Pancreas (tissue), 10 donors: Measurements from ENCODE around the gene EHD4. TPM values are rescaled to one million over a fixed set of nuclear protein-coding genes. Genes with fewer than 3 reads are reported as not detected.

Experiments used
- ATAC-seq, 4 donors: fragments of 200-7000 bp; cut with Tn5 transposase; one replicate each; pipeline versions ENCODE4 v1.8.0 to v1.9.1; 2020; ENCODE audit warnings: mild to moderate bottlenecking in 4 of 4, moderate library complexity in 4 of 4
- DNase-seq, 6 donors: peaks; one replicate each; pipeline ENCODE4 v3.0.0-alpha.2; 2020
- FAIRE-seq: peaks from 2 replicates; lab custom pipeline; 2012; peaks lifted over from hg19 to GRCh38; lab: Jason Lieb, UNC
- H3K27ac ChIP-seq, 4 donors: fragments of 200-600 bp; sonication (generic); 1 replicate in 3 of 4; 2 replicates in 1 of 4; pipeline versions ENCODE4 v1.5.0 to v1.8.0; 2020
- H3K27me3 ChIP-seq, 4 donors: fragments of 200-600 bp; one replicate each; pipeline ENCODE4 v1.8.0; 2021
- H3K36me3 ChIP-seq, 3 donors: fragments of 200-600 bp; sonication (generic) in 1 of 3; one replicate each; pipeline versions ENCODE4 v1.5.0 to v1.8.0; 2020 to 2021
- H3K4me1 ChIP-seq, 3 donors: fragments of 200-600 bp; one replicate each; pipeline ENCODE4 v1.8.0; 2021
- H3K4me3 ChIP-seq, 4 donors: fragments of 200-600 bp; sonication (generic) in 2 of 4; one replicate each; pipeline versions ENCODE4 v1.5.0 to v1.8.0; 2020 to 2021
- H3K9me3 ChIP-seq, 4 donors: fragments of 200-600 bp; one replicate each; pipeline ENCODE4 v1.8.0; 2021
- WGBS, 2 donors: extraction: QIAGEN DNeasy Blood & Tissue Kit; methylation state at CpG; one replicate each; pipeline ENCODE4 v1.1.7; 2013; 5-methylcytosine and 5-hydroxymethylcytosine counted together
- intact Hi-C, 3 donors: fragments of 100-400 bp; cut with DNase I; formaldehyde crosslinking; loops; one replicate each; pipeline versions ENCODE4 v1.11.1 to v1.14.2; 2022
- polyA plus RNA-seq, 2 donors: library from polyadenylated mRNA; stranded (reverse); fragments of 200-250 nt; gene quantifications; one replicate each; pipeline ENCODE4 v1.2.3, GENCODE V29; 2013
- total RNA-seq, 6 donors: library from RNA; stranded (reverse); fragmentation: NEBNext Ultra II Directional in 4 of 6; extraction: Animal tissue kit (Norgen Biotek cat#: 25700) in 4 of 6; gene quantifications; one replicate each; pipeline versions ENCODE4 v1.2.1 to v1.2.4, GENCODE V29; 2021 to 2023
- TF ChIP-seq, protein P1 (sequence below), 4 donors: fragments of 200-600 bp; sonication (generic) in 3 of 4; IDR thresholded peaks; one replicate each; pipeline versions ENCODE4 v1.5.0 to v1.8.0; 2021; ENCODE audit warnings: antibody characterized with exemption in 4 of 4
- donor health status: healthy with polysubstance abuse.
- donor health status: DM: no; HTN: no; CAD: no; lungs with moderate emphysema.
- donor health status: DM: no; HTN: no; CAD: no.
- donor health status: control.
- donor health status: control.
- donor health status: Bipolar disorder and iron deficiency.
- donor health status: DM: yes; HTN: yes; CAD: no.
- donor health status: DM: no; HTN: no; CAD: no.
- donor health status: DM: no; HTN: no; CAD: no.
- donor health status: DM: yes; HTN: yes; CAD: no.

The EHD4 gene
- total and polyA plus RNA-seq, 8 donors: 8.1 to 22.8 (median 8.5) TPM

DNA sequence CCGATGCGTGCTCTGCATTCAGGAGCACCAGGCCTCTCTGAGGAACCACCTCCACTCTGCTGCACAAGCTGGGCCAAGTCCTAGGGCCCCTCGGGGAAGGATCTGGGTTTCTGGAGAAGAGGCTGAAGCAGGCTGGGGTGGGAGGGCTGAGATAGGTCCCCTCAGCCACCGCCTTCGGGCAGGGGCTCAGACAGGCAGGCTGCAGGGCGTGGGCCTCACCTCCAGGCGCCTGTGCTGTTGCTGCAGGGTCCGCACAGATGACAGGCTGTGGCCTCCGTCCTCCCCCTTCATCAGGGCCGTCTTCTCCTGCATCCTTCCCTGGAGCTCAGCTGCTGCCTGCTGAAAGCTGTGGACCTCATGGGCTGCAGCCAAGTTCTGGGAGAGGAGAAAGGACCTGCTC lies 118.5 kb downstream of the EHD4 start:
- H3K27me3 ChIP-seq: no peaks in the 10 kb centered on the region
- no peak overlapping the region for H3K4me3 ChIP-seq
- FAIRE-seq (no peak), ATAC-seq (no peak), DNase-seq (no peak)
- H3K36me3 ChIP-seq: no peaks in the 10 kb centered on the region
- TF ChIP-seq, protein P1, sequence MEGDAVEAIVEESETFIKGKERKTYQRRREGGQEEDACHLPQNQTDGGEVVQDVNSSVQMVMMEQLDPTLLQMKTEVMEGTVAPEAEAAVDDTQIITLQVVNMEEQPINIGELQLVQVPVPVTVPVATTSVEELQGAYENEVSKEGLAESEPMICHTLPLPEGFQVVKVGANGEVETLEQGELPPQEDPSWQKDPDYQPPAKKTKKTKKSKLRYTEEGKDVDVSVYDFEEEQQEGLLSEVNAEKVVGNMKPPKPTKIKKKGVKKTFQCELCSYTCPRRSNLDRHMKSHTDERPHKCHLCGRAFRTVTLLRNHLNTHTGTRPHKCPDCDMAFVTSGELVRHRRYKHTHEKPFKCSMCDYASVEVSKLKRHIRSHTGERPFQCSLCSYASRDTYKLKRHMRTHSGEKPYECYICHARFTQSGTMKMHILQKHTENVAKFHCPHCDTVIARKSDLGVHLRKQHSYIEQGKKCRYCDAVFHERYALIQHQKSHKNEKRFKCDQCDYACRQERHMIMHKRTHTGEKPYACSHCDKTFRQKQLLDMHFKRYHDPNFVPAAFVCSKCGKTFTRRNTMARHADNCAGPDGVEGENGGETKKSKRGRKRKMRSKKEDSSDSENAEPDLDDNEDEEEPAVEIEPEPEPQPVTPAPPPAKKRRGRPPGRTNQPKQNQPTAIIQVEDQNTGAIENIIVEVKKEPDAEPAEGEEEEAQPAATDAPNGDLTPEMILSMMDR (IDR thresholded peaks at IDR 0.05): no peak
- no peak overlapping the region for H3K27ac ChIP-seq
- intact Hi-C loops: no loop called here
- no peaks in the 10 kb centered on the region for H3K4me1 ChIP-seq
- no peaks in the 10 kb centered on the region for H3K9me3 ChIP-seq
- WGBS, 2 donors: 87 to 88% methylated on average over 10 of the region's 10 CpGs

DNA sequence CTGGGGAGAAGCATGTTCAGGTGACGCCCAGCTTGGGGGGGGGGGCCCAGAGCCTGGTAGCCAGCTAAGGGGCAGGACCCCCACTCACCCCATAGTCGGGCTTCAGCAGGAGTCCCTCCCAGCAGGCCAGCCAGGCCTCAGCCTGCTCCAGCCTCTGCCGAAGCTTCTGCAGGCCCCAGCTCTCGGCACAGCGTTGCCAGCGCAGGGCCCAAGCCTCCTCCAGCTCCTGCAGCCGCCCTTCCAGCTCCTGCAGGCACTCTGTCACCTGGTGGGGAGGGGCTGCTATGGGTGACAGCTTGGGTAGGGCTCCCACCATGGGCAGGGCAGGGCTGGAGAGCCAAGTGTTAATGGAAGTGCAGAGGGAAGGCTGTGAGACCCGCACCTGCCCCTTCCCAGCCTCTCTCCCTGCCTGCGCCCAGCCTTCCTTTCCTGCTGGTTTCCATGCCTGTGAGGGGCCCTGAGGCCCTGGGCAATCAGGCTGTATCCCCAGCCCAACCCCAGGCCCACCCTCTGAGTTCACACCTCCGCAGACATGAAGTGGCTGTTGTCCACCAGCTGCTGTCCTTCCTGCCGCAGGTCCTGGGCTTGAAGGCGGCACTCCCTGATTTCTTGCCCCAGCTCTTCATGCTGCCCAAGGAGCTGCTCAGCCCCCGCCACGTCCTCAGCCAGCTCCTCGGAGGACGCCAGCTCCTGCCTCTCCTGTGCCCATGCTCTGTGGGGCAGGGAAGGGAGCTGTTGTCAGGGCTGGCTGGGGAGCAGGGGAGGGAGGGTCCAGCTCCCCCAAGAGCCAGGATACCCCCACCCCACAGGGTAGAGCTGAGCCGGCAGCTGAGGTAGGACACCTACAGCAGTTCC lies 119.4 kb downstream of the EHD4 start:
- Histone ChIP-seq H3K27ac (no peak overlapping the region), H3K27me3 (no peaks in the 10 kb centered on the region), H3K4me3 (no peak overlapping the region), H3K4me1 (no peaks in the 10 kb centered on the region), H3K9me3 (no peaks in the 10 kb centered on the region), H3K36me3 (peaks cover 0 to 3% (median 0%) of the 10 kb centered on the region in 3 donors)
- WGBS, 2 donors: 75 to 81% methylated on average over 17 of the region's 17 CpGs
- TF ChIP-seq, protein P1 (IDR thresholded peaks at IDR 0.05): no peak
- no peak for FAIRE-seq
- no peak for ATAC-seq
- intact Hi-C loops: no loop called here
- DNase-seq: no peak

DNA sequence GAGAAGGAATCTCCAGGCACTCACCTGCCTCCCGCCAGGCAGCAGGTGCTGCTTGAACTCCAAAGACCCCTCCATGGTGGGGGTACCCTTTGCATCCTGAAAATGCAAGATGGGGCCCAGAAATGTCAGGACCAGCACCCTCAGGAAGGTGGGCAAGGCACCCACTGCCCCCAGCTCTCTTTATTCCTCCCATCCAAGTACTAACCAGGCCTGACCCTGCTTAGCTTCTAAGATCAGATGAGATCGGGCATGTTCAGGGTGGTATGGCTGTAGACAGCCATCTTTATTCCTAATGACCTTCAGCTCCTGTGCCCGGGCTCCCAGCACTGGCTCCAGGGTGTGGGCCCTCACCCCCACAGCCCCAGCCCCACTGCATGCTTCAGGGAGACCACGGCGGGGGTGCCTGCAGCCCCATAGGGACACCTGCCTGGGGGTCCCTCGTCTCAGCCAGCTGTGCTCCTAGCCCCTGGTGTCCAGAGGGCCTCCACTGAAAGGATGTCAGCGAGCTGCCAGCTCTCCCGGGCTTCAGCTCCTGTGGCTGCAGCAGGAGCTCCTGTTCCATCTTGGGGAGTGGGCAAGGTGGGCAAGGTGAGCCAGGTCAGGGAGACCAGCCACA lies 120.5 kb downstream of the EHD4 start:
- H3K4me1 ChIP-seq: no peaks in the 10 kb centered on the region
- TF ChIP-seq, protein P1 (IDR thresholded peaks at IDR 0.05): no peak
- 74 to 78% methylated on average over 8 of the region's 8 CpGs for WGBS, 2 donors
- no peak for DNase-seq
- intact Hi-C loops: no loop called here
- no peaks in the 10 kb centered on the region for H3K9me3 ChIP-seq
- no peak overlapping the region for H3K4me3 ChIP-seq
- H3K36me3 ChIP-seq: peaks cover 0 to 14% (median 4%) of the 10 kb centered on the region in 3 donors
- no peak for FAIRE-seq
- ATAC-seq: no peak
- no peaks in the 10 kb centered on the region for H3K27me3 ChIP-seq
- H3K27ac ChIP-seq: no peak overlapping the region

DNA sequence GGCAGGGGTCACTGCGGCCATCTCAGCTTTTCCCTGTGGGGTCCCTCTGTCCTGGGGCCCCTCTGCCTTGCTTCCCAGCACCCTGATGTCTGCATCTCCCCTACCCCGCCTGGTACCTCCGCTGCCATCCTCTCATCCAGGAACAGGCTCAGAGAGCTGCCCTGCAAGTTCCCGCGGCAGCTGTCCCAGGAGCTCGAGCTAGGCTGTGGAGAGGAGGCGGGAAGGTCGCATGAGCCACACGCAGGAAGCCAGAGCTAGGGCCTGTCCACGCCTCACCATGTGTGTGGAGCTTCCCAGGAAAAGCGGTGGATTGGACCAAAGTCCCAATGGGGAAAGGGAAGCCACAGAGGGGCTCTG lies 121.2 kb downstream of the EHD4 start:
- Histone ChIP-seq H3K27me3 (no peaks in the 10 kb centered on the region), H3K36me3 (peaks cover 0 to 21% (median 4%) of the 10 kb centered on the region in 3 donors), H3K9me3 (no peaks in the 10 kb centered on the region), H3K4me3 (no peak overlapping the region), H3K27ac (no peak overlapping the region), H3K4me1 (no peaks in the 10 kb centered on the region)
- intact Hi-C loops: no loop called here
- FAIRE-seq: no peak
- WGBS, 2 donors: 21 to 25% methylated on average over 11 of the region's 11 CpGs
- DNase-seq: no peak
- TF ChIP-seq, protein P1 (IDR thresholded peaks at IDR 0.05): no peak
- ATAC-seq: peak in 2 of 4 donors; percentile 17 to 36
